Glutamatergic neuron (in vitro differentiated cells): ENCODE data around the gene ZNF827. TPM values are rescaled to one million over a fixed set of nuclear protein-coding genes. Genes with fewer than 3 reads are reported as not detected.
A peak's percentile ranks its signal among the peaks of the same experiment; 100 is the strongest.

Experiments
- DNase-seq: peaks from one replicate; pipeline ENCODE4 v3.0.0; 2022
- H3K27ac Mint-ChIP-seq: one replicate; pipeline ENCODE4 v1.8.0; 2020; ENCODE audit warnings: mild to moderate bottlenecking, mixed read lengths, inconsistent platforms; ENCODE audit not compliant: unreplicated experiment
- H3K27me3 Mint-ChIP-seq: one replicate; pipeline ENCODE4 v1.8.0; 2020; ENCODE audit warnings: mild to moderate bottlenecking, moderate library complexity, mixed read lengths, inconsistent platforms; ENCODE audit not compliant: unreplicated experiment
- H3K36me3 Mint-ChIP-seq: one replicate; pipeline ENCODE4 v1.8.0; 2020; ENCODE audit warnings: mild to moderate bottlenecking, mixed read lengths, inconsistent platforms; ENCODE audit not compliant: unreplicated experiment
- H3K4me1 Mint-ChIP-seq: one replicate; pipeline ENCODE4 v1.8.0; 2020; ENCODE audit warnings: mild to moderate bottlenecking, low read depth, mixed read lengths, inconsistent platforms; ENCODE audit not compliant: unreplicated experiment
- H3K4me3 Mint-ChIP-seq: one replicate; pipeline ENCODE4 v1.8.0; 2020; ENCODE audit warnings: mild to moderate bottlenecking, mixed read lengths, inconsistent platforms; ENCODE audit not compliant: unreplicated experiment
- H3K9me3 Mint-ChIP-seq: one replicate; pipeline ENCODE4 v1.8.0; 2020; ENCODE audit warnings: mild to moderate bottlenecking, moderate library complexity, mixed read lengths, inconsistent platforms; ENCODE audit not compliant: unreplicated experiment
- CTCF ChIP-seq: fragments of 200-600 bp; sonication (generic); IDR thresholded peaks from one replicate; pipeline ENCODE4 v1.5.0; 2021; ENCODE audit not compliant: partially characterized antibody, unreplicated experiment
- long read RNA-seq: library from polyadenylated mRNA; unstranded; transcript quantifications from one replicate; pipeline ENCODE4 v2.0.0, GENCODE V29; 2020; ENCODE audit not compliant: unreplicated experiment
- total RNA-seq: library from RNA; stranded (reverse); fragmentation: NEBNext Ultra II Directional; extraction: Animal tissue kit (Norgen Biotek cat#: 25700); gene quantifications from one replicate; pipeline ENCODE4 v1.2.1, GENCODE V29; 2021; ENCODE audit not compliant: unreplicated experiment

Gene ZNF827
- 227 TPM for total RNA-seq
- long read RNA-seq, partial matches to known transcripts = 0 of 5 reads
- long read RNA-seq, other reads (novel, unspliced or antisense) = 4 of 5 reads

DNA sequence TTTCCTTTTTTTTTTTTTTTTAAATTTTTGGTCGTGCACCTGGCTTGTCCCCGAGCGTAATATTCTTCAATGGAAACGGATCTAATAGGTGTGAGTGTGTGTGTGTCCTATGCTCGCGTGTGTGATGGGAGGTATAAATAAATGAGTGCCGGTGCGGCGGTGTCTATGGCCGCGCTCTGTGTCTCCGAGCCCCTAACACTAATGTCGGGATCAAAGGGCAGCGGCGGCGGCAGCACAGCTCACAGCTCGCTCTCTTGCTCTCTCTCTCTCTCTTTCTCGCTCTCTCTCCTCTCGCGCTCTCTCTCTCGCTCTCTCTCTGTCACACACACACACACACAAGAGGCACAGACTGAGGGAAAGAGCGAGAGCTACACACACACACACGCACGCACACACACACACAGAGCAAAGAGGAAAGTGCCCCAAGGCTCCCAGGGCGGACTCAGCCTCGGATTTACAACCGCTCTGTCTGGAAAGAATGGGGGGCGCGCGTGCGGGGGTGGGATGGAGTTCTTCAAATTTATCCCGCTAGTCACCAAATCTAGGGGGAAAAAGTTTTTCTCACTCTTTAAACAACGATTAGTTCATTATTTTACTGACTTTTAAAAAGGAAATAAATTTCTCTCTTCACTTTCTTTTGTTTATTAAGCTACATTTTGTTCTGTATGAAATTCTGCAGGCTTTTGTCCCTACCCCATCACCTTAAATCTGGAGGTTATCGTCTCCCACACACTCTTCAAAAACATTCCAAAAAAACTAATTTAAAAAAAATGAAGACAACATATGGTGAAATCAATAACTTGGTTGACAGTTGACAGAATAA lies at the start of gene ZNF827:
TSS of gene ZNF827 (minus strand) at position 206 of the 823 bp plus-strand sequence. CDS start 416 bp downstream, outside the sequence.
- peaks cover 21% of the 10 kb centered on the region for H3K27me3 Mint-ChIP-seq

DNA sequence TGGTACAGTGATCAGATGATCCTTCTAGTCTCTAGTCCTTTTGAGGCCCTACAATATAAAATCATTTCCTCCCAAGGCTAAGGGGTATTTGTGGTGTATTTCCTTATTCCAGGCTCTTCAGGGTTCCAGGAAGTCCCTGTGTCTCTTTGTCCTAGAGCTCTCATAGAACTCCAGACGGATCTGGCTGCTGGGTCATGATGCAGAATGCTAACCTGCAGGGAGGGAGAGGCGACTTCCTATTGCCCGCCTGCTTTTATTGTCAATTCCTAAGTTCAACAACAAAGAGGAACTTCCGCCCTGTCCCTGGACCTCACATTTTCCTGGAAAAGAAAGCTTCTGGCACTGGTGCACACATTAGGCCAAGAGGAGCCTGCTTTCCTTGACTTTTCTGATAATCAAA lies 45.9 kb upstream of the ZNF827 start:
- Mint-ChIP-seq H3K27me3 (no peaks in the 10 kb centered on the region), H3K36me3 (no peaks in the 10 kb centered on the region), H3K27ac (no peak overlapping the region), H3K4me3 (no peak overlapping the region), H3K4me1 (no peaks in the 10 kb centered on the region), H3K9me3 (no peaks in the 10 kb centered on the region)
- no peak for TF ChIP-seq CTCF
- no peak for DNase-seq

More for the DNA sequence above, at the start of gene ZNF827:
- peaks cover 22% of the 10 kb centered on the region for H3K4me1 Mint-ChIP-seq
- TF ChIP-seq CTCF = no peak
- peak within 1 kb of the TSS; percentile 98 for H3K27ac Mint-ChIP-seq
- H3K4me3 Mint-ChIP-seq = peak within 1 kb of the TSS; percentile 97
- H3K36me3 Mint-ChIP-seq = no peaks in the 10 kb centered on the region
- DNase-seq = peak; percentile 74
- peaks cover 28% of the 10 kb centered on the region for H3K9me3 Mint-ChIP-seq

GRCh38 chr4:145982791-145983190 lies 44.2 kb upstream of the ZNF827 start:
- no peak overlapping the region for H3K27ac Mint-ChIP-seq

DNA sequence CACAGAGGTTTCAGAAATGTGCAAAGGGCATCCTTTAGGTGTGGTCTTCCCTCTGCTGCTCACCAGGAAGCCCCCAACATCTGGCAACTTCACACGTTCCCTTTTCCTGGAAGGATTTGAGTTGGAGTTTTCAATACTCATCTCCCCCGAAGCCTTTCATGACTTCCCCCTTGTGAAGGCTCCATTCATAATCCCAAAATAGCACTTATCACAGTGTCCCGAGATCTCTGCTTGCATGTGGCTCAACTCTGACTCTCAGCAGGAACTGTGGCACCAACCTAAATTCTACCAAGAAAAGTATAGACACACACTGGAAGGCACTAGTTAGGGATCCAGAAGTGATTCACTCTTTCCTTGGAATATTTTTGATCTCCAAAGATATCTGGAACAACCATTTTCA lies 40.5 kb upstream of the ZNF827 start:
- TF ChIP-seq CTCF = no peak
- H3K27ac Mint-ChIP-seq = no peak overlapping the region

More at GRCh38 chr4:145982791-145983190, 44.2 kb upstream of the ZNF827 start:
- Mint-ChIP-seq H3K36me3 (no peaks in the 10 kb centered on the region), H3K4me1 (no peaks in the 10 kb centered on the region), H3K27me3 (no peaks in the 10 kb centered on the region), H3K4me3 (no peak overlapping the region), H3K9me3 (no peaks in the 10 kb centered on the region)
- DNase-seq = no peak
- TF ChIP-seq CTCF = no peak

DNA sequence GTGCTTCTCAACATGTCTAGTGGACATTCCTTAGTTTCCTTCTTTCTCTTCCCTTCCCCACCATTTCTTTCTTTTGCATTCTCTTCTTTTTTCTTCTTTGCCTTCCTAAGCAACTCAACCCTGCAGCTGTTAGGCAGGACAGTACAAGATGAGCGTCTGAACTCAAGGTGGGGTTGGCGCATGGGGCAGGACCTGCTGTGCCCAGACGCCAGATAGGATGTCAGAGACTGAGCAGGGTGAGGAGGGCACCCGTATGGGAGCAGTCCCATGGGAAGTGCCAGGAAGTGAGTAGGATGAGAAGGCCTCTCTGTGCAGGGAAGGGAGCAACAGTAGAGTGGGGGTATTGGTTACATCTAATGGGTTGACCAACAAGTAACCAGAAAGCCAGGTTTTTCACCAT lies 38.1 kb upstream of the ZNF827 start:
- H3K9me3 Mint-ChIP-seq = no peaks in the 10 kb centered on the region
- TF ChIP-seq CTCF = no peak
- H3K4me1 Mint-ChIP-seq = no peaks in the 10 kb centered on the region
- DNase-seq = no peak
- no peak overlapping the region for H3K27ac Mint-ChIP-seq
- no peak overlapping the region for H3K4me3 Mint-ChIP-seq
- no peaks in the 10 kb centered on the region for H3K27me3 Mint-ChIP-seq
- no peaks in the 10 kb centered on the region for H3K36me3 Mint-ChIP-seq

More for the DNA sequence above, 40.5 kb upstream of the ZNF827 start:
- Mint-ChIP-seq H3K27me3 (no peaks in the 10 kb centered on the region), H3K36me3 (no peaks in the 10 kb centered on the region), H3K4me1 (no peaks in the 10 kb centered on the region), H3K9me3 (no peaks in the 10 kb centered on the region), H3K4me3 (no peak overlapping the region)
- DNase-seq = no peak
